Upper lobe of right lung (tissue), 1 donor: ENCODE measurements around the gene PPP2R5C. TPM values are rescaled to one million over a fixed set of nuclear protein-coding genes. Genes with fewer than 3 reads are reported as not detected.
A peak's percentile ranks its signal among the peaks of the same experiment; 100 is the strongest.
"Not testable (repeated sequence)": the region's sequence is repeated elsewhere in the genome, so short reads cannot be mapped to it uniquely, and the experiment has no call there.

Experiments used
- ATAC-seq: fragments of 200-7000 bp; cut with Tn5 transposase; one replicate; pipeline ENCODE4 v1.9.1; 2020; ENCODE audit warnings: mild to moderate bottlenecking, moderate library complexity
- DNase-seq: peaks from one replicate; pipeline ENCODE4 v3.0.0-alpha.2; 2020
- H3K27ac ChIP-seq: fragments of 200-600 bp; one replicate; pipeline ENCODE4 v1.8.0; 2022
- H3K27me3 ChIP-seq: fragments of 200-600 bp; one replicate; pipeline ENCODE4 v1.8.0; 2022; ENCODE audit warnings: mild to moderate bottlenecking
- H3K36me3 ChIP-seq: fragments of 200-600 bp; one replicate; pipeline ENCODE4 v1.8.0; 2022
- H3K4me1 ChIP-seq: fragments of 200-600 bp; one replicate; pipeline ENCODE4 v1.8.0; 2022
- H3K4me3 ChIP-seq: fragments of 200-600 bp; one replicate; pipeline ENCODE4 v1.8.0; 2022; ENCODE audit warnings: mild to moderate bottlenecking
- H3K9me3 ChIP-seq: fragments of 200-600 bp; one replicate; pipeline ENCODE4 v1.8.0; 2022
- intact Hi-C: fragments of 100-400 bp; cut with DNase I; formaldehyde crosslinking; loops from one replicate; pipeline ENCODE4 v1.11.0; 2022
- total RNA-seq: library from RNA; stranded (reverse); fragmentation: NEBNext Ultra II Directional; extraction: Animal tissue kit (Norgen Biotek cat#: 25700); gene quantifications from one replicate; pipeline ENCODE4 v1.2.1, GENCODE V29; 2021
- TF ChIP-seq, protein P1 (sequence below): fragments of 200-600 bp; IDR thresholded peaks from one replicate; pipeline ENCODE4 v1.8.0; 2022; ENCODE audit warnings: antibody characterized with exemption
- donor health status: DM: no; HTN: yes; CAD: no; lungs with severe emphysema.

The PPP2R5C gene
- total RNA-seq, 1 donor from 2014 or later = 165 TPM

DNA sequence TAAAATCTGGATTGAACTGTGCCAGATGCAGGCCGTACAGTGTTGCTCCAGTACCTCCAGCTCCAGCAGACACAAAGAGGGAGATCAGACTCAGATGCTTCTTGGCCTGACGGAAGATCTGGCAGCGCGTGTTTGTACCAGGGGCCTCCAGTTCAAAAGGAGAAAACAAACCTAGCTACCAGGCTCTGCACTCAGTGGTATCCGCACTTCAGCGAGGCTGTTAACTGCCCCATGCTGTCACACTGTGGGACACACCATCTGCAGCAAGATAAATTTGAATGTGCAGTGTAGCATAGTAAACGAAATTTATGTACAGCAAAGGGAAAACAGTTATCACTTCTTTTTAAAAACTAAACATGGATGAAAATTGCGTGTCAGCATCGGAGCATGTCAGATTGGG, 208.0 kb downstream of the PPP2R5C start:
- Histone ChIP-seq H3K9me3 (no peaks in the 10 kb centered on the region), H3K4me1 (peaks cover 44% of the 10 kb centered on the region), H3K27me3 (no peaks in the 10 kb centered on the region), H3K36me3 (peaks cover 10% of the 10 kb centered on the region), H3K4me3 (no peak overlapping the region), H3K27ac (no peak overlapping the region)
- intact Hi-C loops = loop anchor here (10.0 kb wide), 1 partner anchor 125 kb away; no protein-coding TSS in a partner anchor
- DNase-seq (no peak), ATAC-seq (no peak)
- TF ChIP-seq, protein P1, sequence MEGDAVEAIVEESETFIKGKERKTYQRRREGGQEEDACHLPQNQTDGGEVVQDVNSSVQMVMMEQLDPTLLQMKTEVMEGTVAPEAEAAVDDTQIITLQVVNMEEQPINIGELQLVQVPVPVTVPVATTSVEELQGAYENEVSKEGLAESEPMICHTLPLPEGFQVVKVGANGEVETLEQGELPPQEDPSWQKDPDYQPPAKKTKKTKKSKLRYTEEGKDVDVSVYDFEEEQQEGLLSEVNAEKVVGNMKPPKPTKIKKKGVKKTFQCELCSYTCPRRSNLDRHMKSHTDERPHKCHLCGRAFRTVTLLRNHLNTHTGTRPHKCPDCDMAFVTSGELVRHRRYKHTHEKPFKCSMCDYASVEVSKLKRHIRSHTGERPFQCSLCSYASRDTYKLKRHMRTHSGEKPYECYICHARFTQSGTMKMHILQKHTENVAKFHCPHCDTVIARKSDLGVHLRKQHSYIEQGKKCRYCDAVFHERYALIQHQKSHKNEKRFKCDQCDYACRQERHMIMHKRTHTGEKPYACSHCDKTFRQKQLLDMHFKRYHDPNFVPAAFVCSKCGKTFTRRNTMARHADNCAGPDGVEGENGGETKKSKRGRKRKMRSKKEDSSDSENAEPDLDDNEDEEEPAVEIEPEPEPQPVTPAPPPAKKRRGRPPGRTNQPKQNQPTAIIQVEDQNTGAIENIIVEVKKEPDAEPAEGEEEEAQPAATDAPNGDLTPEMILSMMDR = no peak

DNA sequence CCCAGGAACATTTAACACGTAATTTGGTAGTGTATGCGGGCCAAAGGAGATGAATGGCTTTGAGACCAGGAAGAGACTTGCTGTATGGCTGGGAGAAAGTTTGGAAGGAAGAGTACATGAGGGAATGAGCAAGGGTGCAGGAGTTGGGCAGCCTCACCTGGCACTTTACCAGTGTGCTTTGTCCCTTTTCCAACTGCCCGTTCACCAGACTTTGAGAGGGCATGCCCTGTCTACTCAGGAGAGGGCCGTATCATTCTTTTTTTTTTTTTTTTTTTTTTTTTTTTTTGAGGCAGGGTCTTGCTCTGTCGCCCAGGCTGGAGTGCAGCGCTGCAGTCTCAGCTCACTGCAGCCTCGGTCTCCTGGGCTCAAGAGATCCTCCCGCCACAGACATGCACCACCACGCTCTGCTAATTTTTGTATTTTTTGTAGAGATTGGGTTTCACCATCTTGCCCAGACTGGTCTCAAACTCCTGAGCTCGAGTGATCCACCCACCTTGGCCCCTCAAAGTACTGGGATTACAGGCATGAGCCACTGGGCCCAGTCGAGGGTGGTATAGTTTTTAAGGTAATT, 209.4 kb downstream of the PPP2R5C start:
- no peak for DNase-seq
- Histone ChIP-seq H3K27me3 (no peaks in the 10 kb centered on the region), H3K36me3 (peaks cover 13% of the 10 kb centered on the region), H3K9me3 (no peaks in the 10 kb centered on the region), H3K4me3 (no peak overlapping the region), H3K4me1 (peaks cover 41% of the 10 kb centered on the region), H3K27ac (no peak overlapping the region)
- TF ChIP-seq, protein P1 = no peak
- no peak for ATAC-seq
- intact Hi-C loops = no loop called here

DNA sequence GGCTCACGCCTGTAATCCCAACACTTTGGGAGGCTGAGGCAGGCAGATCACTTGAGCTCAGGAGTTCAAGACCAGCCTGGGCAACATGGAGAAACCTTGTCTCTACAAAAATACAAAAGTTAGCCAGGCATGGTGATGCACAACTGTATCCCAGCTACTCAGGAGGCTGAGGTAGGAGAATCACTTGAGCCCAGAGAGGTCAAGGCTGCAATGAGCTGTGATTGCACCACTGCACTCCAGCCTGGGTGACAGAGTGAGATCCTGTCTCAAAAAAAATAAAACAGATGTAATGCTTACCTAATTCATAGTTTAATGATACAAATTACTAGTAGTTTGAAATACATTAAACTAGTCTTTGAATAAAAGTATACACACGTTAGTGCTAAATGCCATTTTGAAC, 209.9 kb downstream of the PPP2R5C start:
- intact Hi-C loops, ATAC-seq, H3K4me3 ChIP-seq, H3K27me3 ChIP-seq, DNase-seq, H3K9me3 ChIP-seq: not testable (repeated sequence)
- peaks cover 36% of the 10 kb centered on the region for H3K4me1 ChIP-seq
- H3K36me3 ChIP-seq = peaks cover 18% of the 10 kb centered on the region
- peak overlapping the region; percentile 53 for H3K27ac ChIP-seq

DNA sequence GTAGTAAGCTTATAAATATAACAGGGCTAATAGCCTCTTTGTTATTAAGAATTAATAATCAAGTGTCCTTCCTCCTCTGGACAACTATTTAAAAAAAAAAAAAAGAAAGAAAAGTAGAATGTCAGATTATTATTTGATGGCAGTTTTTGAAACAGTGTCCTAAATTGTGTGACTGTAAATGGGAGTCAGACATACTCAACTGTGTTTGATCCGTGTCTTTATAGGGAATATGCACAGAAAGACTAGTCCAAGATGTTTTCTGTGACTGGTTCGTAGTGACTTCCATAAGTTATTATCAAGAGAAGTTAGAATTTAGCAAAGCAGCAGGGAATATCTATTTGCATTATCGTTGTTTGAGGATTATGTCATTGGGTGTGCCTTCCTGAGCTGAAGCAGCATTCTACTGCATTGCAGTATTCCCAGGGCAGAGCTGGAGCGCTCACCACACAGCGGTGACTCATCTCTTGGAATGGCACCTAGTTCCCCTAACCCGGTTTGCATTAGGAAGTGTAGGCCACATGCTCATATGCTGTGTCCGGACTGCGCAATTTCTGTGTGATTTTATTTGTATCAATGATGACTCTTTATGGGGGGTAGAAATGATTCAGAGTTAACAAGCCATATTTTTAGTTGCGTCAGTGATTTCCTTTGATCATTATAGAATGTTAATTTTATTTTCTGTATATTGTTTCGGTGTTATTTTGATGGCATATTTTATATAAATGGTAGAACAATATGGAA, 210.8 kb downstream of the PPP2R5C start:
- peak; percentile 100 for ATAC-seq
- Histone ChIP-seq H3K27me3 (no peaks in the 10 kb centered on the region), H3K36me3 (peaks cover 26% of the 10 kb centered on the region), H3K9me3 (no peaks in the 10 kb centered on the region), H3K4me3 (peak overlapping the region; percentile 7), H3K27ac (peak overlapping the region; percentile 53), H3K4me1 (peaks cover 29% of the 10 kb centered on the region)
- TF ChIP-seq, protein P1 = no peak
- DNase-seq = peak; percentile 76
- intact Hi-C loops = no loop called here

DNA sequence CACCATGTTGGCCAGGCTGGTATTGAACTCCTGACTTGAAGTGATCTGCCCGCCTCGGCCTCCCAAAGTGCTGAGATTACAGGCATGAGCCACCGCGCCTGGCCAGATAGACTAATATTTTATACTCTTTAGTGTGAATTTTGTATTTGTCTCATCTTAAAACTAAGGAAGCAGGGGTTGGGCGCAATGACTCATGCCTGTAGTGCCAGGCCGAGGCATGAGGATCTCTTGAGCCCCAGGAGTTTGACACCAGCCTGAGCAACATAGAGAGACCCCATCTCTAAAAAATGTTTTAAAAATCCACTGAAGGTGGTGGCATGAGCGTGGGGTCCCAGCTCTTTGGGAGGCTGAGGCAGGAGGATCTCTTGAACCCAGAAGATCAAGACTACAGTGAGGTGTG, 211.8 kb downstream of the PPP2R5C start:
- DNase-seq (no peak), ATAC-seq (no peak)
- H3K9me3 ChIP-seq = no peaks in the 10 kb centered on the region
- no peaks in the 10 kb centered on the region for H3K27me3 ChIP-seq
- H3K4me1 ChIP-seq = peaks cover 29% of the 10 kb centered on the region
- intact Hi-C loops = no loop called here
- H3K36me3 ChIP-seq = peaks cover 37% of the 10 kb centered on the region
- H3K4me3 ChIP-seq = no peak overlapping the region
- TF ChIP-seq, protein P1 = no peak
- H3K27ac ChIP-seq = peak overlapping the region; percentile 52

DNA sequence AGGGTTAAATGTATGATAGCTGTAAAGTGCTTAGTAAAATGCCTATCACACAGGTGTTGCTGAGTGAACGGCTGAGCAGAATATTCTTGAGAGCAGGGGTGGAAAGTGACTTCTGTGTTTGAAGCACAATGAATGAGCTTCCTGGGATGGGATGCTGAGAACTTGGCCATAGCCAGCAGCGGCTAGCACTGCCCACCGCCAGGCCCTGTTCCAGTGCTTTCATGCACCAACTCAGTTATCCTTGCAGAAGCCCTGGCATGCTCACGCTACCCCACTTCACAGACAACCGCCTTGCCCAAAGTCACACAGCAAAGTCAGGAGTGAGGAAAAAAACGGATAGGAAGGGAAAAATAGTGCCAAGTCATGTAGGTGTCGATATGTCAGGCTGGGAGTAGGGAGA, 213.7 kb downstream of the PPP2R5C start:
- Histone ChIP-seq H3K27me3 (no peaks in the 10 kb centered on the region), H3K36me3 (peaks cover 46% of the 10 kb centered on the region), H3K4me1 (peaks cover 33% of the 10 kb centered on the region), H3K9me3 (no peaks in the 10 kb centered on the region), H3K27ac (no peak overlapping the region), H3K4me3 (no peak overlapping the region)
- no peak for DNase-seq
- TF ChIP-seq, protein P1 = no peak
- intact Hi-C loops = no loop called here
- no peak for ATAC-seq

Other genes with a start within 250 kb of the PPP2R5C start
- 0.67 TPM for gene DIO3, start 200.2 kb upstream of the PPP2R5C start, total RNA-seq
- gene DYNC1H1, start 202.9 kb downstream of the PPP2R5C start, total RNA-seq = 432 TPM